ENCODE measurements around the gene ETV4.

The ETV4 gene

DNA sequence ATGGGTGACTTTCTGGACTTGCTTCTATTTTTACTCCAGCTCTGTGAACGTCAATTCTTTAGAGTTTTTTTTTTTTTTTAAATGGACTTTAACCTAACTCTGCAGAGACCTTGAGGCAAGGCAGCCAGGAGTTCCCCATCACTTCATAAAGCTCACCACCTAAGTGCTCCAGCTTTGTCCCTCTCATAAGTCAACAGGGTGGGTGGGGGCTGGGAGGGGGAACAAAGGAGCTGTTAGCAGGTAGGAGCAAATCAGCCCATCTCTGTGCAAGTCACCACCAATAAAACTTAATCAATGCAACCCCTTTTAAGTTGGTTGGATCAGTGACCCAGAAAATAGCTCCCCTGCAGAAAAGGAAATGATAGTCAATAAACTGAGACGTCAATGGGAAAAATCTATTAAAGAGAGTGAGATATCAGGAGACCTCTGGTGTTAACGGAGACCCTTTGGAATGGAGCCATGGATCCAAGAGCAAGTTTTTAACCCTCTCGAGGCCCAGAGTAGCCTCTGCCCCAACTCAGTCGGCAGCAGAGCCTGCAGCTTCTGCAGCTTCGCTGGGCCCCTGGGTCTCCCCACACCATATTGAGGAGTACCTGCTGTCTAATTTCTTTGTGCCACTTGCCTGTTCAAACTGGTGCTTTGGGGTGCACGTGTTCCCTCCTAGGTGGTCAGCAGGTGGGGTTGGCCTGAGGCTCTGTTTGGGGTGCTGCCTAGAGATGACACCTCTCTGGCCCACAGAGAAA, 27.6 kb upstream of the ETV4 start:
- DNase-seq (ENCODE audit: low read depth in 4 of 4, low spot score in 1 of 4), result no peak

- no peak for DNase-seq (ENCODE audit: low read depth in 4 of 4, low spot score in 1 of 4)
Observed at GRCh38 chr17:43572368-43572980, 26.3 kb upstream of the ETV4 start.

DNA sequence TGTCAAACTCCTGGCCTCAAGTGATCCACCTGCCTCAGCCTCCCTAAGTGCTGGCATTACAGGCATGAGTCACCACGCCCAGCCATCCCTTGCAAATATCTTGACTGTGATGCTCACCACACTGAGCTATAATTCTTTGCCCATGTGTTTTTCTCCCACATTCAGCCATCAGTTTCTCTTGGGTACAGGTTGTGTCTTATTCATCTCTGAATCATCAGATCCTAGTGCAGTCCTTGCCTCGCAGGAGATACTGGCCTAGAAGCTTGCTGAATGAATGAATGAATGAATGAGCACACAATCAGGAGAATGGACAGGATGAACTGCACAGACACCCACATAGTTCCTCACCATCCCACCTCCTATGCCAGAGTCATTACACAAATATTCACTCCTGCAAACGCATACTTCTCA, 24.4 kb upstream of the ETV4 start:
- no peak for DNase-seq (ENCODE audit: low read depth in 4 of 4, low spot score in 1 of 4)

GRCh38 chr17:43568506-43569082, 22.5 kb upstream of the ETV4 start:
- no peak for DNase-seq (ENCODE audit: low read depth in 4 of 4, low spot score in 1 of 4)

GRCh38 chr17:43563600-43564594, 17.8 kb upstream of the ETV4 start:
- DNase-seq (ENCODE audit: low read depth in 4 of 4, low spot score in 1 of 4), result no peak

GRCh38 chr17:43562679-43563599, 16.8 kb upstream of the ETV4 start:
- DNase-seq (ENCODE audit: low read depth in 4 of 4, low spot score in 1 of 4), result no peak

- no peak for DNase-seq (ENCODE audit: low read depth in 4 of 4, low spot score in 1 of 4)
Observed at GRCh38 chr17:43560461-43561427, 14.6 kb upstream of the ETV4 start.

GRCh38 chr17:43559161-43559816, 13.1 kb upstream of the ETV4 start:
- DNase-seq (ENCODE audit: low read depth in 4 of 4, low spot score in 1 of 4), result no peak

- DNase-seq (ENCODE audit: low read depth in 4 of 4, low spot score in 1 of 4), result no peak
Observed at GRCh38 chr17:43558805-43559160, 12.6 kb upstream of the ETV4 start.

- DNase-seq (ENCODE audit: low read depth in 4 of 4, low spot score in 1 of 4), result no peak
Observed at GRCh38 chr17:43556292-43556691, 10.2 kb upstream of the ETV4 start.

DNA sequence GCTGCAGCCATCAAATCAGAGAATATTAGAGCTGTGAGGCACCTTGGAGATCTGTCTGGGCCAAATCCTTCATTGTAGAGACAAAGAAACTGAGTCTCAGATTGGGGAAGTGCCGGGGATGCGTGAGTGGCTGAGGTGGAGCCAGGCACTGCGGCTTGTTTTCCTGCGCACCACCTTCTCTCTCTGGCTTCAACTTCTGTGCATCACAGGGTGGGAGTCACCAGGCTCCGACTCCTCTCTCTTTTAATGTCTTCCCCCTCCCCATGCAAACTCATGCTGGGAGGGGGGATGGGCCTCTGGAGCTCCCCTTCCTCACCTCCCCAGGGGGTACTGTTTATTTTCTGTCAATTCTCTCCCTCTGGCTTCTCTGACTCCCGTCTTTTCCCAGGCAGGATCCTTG, 8.7 kb upstream of the ETV4 start:
- DNase-seq (ENCODE audit: low read depth in 4 of 4, low spot score in 1 of 4), result no peak

DNA sequence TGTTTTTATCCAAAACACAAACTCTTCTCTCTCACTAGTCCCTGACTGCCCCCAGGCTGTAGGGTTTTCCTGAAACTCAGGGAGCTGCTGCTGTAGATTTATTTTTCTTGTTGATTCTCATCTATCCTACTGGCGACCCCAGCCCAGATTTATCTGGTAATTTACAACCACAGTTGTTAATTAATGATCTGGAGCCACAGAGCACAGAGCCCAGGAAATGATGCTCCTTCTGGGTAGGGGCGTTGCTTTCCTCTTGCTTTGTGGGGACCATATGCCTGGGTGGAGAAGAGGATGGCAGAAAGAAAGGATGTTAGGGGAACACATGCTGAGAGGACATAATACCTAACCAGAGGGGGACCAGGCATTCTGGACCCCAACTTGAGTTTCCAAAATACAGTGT, 7.4 kb upstream of the ETV4 start:
- DNase-seq (ENCODE audit: low read depth in 4 of 4, low spot score in 1 of 4), result no peak

DNA sequence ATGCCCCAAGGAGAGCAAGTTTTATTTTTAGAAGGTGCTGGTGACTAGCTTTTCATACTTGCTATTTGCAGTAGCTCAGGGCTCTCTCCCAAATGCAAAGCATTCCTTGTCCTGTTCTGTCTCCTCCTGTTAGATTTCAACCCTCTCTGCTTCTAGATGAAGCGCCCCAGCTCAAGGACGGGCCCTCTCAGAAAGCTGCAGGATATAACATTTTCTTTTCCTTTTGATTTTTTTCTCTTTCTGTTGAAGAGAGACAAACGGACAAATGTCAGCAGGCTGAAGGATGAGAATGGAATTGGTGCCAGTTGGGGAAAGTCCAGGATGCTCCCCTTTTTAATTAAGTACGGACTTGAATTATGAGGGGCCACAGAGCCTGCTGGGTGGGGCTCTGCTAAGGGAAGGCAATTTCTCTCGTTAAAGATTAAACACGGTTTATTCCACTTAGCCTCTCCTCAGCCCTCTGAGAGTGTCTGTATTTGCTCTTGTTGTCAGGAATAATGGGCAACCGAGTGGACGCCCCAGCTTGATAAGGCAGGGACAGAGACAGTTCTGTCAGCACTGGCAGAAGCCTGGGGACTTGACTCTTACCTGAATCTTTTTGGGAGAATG, 6.2 kb upstream of the ETV4 start:
- DNase-seq (ENCODE audit: low read depth in 4 of 4, low spot score in 1 of 4), result no peak

GRCh38 chr17:43550754-43551153, 4.6 kb upstream of the ETV4 start:
- DNase-seq (ENCODE audit: low read depth in 4 of 4, low spot score in 1 of 4), result no peak

DNA sequence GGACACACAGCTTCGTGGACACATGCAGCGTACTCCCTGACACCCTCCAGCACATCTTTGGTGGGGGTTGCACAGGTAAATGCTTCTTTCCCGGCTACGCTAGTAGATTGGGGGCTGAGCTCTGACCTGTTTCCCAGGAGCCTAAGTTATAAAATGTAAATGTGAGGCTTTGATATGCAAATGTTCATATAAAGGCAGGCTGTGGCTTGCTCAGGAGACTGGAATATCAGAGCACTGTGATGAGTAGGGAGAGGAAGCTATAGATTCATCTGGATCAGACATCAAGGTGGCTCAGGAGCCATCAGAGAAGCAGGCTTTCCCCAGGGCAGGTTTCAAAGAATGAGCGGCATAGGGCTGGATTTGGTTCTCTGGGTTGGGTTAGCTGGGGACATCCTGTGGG, 3.4 kb upstream of the ETV4 start:
- no peak for DNase-seq (ENCODE audit: low read depth in 4 of 4, low spot score in 1 of 4)

DNA sequence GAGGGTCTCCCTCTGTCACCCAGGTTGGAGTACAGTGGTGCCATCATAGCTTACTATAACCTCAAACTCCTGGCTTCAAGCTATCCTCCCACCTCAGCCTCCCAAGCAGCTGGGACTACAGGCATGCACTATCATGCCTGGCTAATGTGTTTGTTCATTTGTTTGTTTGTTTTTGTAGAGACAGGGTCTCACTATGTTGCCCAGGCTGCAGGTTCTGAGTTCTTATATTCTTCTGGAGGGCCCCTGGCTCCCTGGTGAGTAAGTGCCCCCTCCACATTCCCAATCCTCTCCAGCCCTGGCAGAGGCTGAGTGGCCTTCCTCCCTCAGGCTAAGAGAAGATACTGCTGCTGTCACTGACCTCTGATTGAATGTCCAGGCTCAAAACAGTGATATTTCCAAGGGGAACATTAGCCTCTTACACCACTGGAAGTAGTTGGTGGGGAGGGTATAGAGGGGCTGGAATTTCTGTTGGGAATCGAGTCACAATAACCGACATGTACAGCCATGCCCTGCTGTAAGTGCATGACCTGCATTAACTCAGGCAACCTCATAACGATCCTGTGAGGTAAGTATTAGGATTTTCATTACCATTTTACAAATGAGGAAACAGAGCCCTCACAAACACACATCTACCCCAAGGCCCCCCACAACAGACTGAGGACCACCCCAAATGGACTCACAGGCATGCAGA, 2.7 kb upstream of the ETV4 start:
- no peak for DNase-seq (ENCODE audit: low read depth in 4 of 4, low spot score in 1 of 4)

DNA sequence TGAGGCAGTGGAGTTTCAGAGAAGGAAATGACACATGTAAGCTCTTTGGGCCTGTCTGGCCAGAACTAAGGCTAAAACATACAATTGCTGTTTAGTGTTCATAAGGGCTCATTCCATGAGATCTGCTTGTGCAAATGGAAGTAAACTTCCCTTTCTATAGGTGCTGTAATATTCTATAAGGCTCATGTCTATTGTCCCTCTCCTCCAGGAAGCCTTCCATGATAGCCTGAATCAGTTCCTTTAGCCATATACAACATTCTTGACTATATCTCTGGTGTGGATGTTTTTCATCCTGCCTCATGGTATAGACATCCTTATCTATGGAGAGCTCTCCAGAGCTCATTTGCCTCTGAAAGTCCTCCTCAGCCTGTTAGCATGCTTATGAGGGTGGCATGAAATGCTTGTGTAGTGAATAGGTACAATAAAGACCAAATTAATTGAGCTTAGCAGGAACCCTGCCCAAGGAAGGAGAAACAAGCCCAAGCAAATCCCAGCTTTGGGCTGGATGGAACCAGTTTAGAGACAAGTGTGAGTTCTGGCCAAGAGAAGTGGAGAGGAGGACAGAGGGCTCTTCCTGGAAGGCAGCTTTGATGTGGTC, 1.6 kb upstream of the ETV4 start:
- DNase-seq (ENCODE audit: low read depth in 4 of 4, low spot score in 1 of 4), result no peak

Data from stimulated activated CD4-positive, alpha-beta T cell treated with anti-CD3 and anti-CD28 coated beads, Interleukin-1b, Interleukin-23, amount 100 ng/mL, for 24 hours (primary cell).